H9 (cell line): ENCODE results near the gene TSC22D1. TPM values are rescaled to one million over a fixed set of nuclear protein-coding genes. Genes with fewer than 3 reads are reported as not detected.

Experiments
- DNase-seq: peaks from one replicate; pipeline ENCODE4 v3.0.0-alpha.2; 2017
- H2AFZ ChIP-seq: one replicate; pipeline ENCODE4 v1.6.1; 2013; ENCODE audit warnings: mild to moderate bottlenecking, low read length, control low read depth, moderate library complexity
- H2AK5ac ChIP-seq: 2 replicates; pipeline ENCODE4 v1.6.1; 2013; ENCODE audit warnings: low read length, control low read depth, mixed read lengths; ENCODE audit not compliant: insufficient read length
- H2BK120ac ChIP-seq: one replicate; pipeline ENCODE4 v1.6.1; 2013; ENCODE audit warnings: low read depth, mild to moderate bottlenecking, low read length, control low read depth, inconsistent platforms; ENCODE audit not compliant: poor library complexity, severe bottlenecking
- H2BK12ac ChIP-seq: 2 replicates; pipeline ENCODE4 v1.6.1; 2013; ENCODE audit warnings: low read length, control low read depth, mixed read lengths, low read depth; ENCODE audit not compliant: insufficient read length
- H2BK15ac ChIP-seq: 2 replicates; pipeline ENCODE4 v1.6.1; 2013; ENCODE audit warnings: low read depth, low read length, control low read depth
- H2BK20ac ChIP-seq: one replicate; pipeline ENCODE4 v1.6.1; 2013; ENCODE audit warnings: low read depth, mild to moderate bottlenecking, low read length, control low read depth, inconsistent platforms; ENCODE audit not compliant: poor library complexity, severe bottlenecking
- H2BK5ac ChIP-seq: 2 replicates; pipeline ENCODE4 v1.6.1; 2013; ENCODE audit warnings: low read length, control low read depth, mixed read lengths; ENCODE audit not compliant: insufficient read length
- H3K14ac ChIP-seq: 2 replicates; pipeline ENCODE4 v1.6.1; 2013; ENCODE audit warnings: low read length, control low read depth; ENCODE audit not compliant: insufficient read depth
- H3K18ac ChIP-seq: 2 replicates; pipeline ENCODE4 v1.6.1; 2013; ENCODE audit warnings: low read depth, mild to moderate bottlenecking, mixed read lengths, low read length, control low read depth; ENCODE audit not compliant: insufficient read length
- H3K23ac ChIP-seq: 2 replicates; pipeline ENCODE4 v1.6.1; 2013; ENCODE audit warnings: low read length, control low read depth, mixed read lengths, low read depth; ENCODE audit not compliant: insufficient read length
- H3K23me2 ChIP-seq: 2 replicates; pipeline ENCODE4 v1.6.1; 2013; ENCODE audit warnings: low read depth, mild to moderate bottlenecking, mixed read lengths, low read length, control low read depth; ENCODE audit not compliant: insufficient read length, poor library complexity, severe bottlenecking
- H3K27ac ChIP-seq: 2 replicates; pipeline ENCODE4 v1.5.1; 2013; ENCODE audit warnings: low read length, control low read depth, mixed read lengths, low read depth; ENCODE audit not compliant: insufficient read length
- H3K27me3 ChIP-seq: 2 replicates; pipeline ENCODE4 v1.6.1; 2013; ENCODE audit warnings: low read length, control low read depth, inconsistent platforms; ENCODE audit not compliant: insufficient read depth
- H3K4ac ChIP-seq: 2 replicates; pipeline ENCODE4 v1.6.1; 2013; ENCODE audit warnings: low read depth, mild to moderate bottlenecking, control low read depth, inconsistent platforms, low read length, moderate library complexity
- H3K4me1 ChIP-seq: 2 replicates; pipeline ENCODE4 v1.6.1; 2013; ENCODE audit warnings: low read length, control low read depth, inconsistent platforms; ENCODE audit not compliant: insufficient read depth
- H3K4me2 ChIP-seq: 2 replicates; pipeline ENCODE4 v1.6.1; 2013; ENCODE audit warnings: low read length, control low read depth, mixed read lengths; ENCODE audit not compliant: insufficient read length, insufficient read depth
- H3K56ac ChIP-seq: 2 replicates; pipeline ENCODE4 v1.6.1; 2013; ENCODE audit warnings: low read depth, mild to moderate bottlenecking, mixed read lengths, low read length, control low read depth; ENCODE audit not compliant: insufficient read length
- H3K79me1 ChIP-seq: 2 replicates; pipeline ENCODE4 v1.6.1; 2013; ENCODE audit warnings: low read depth, mild to moderate bottlenecking, moderate library complexity, low read length, control low read depth, inconsistent platforms; ENCODE audit not compliant: insufficient read depth, poor library complexity, severe bottlenecking
- H3K79me2 ChIP-seq: 2 replicates; pipeline ENCODE4 v1.6.1; 2013; ENCODE audit warnings: low read length, control low read depth, inconsistent platforms; ENCODE audit not compliant: insufficient read depth
- H3K9ac ChIP-seq: 2 replicates; pipeline ENCODE4 v1.6.1; 2013; ENCODE audit warnings: low read length, control low read depth, mixed read lengths; ENCODE audit not compliant: insufficient read length; ENCODE audit errors: extremely low read depth
- H3K9me3 ChIP-seq: one replicate; pipeline ENCODE4 v1.6.1; 2013; ENCODE audit warnings: low read depth, low read length, inconsistent platforms; ENCODE audit not compliant: control insufficient read depth
- H3T11ph ChIP-seq: one replicate; pipeline ENCODE4 v1.6.1; 2013; ENCODE audit warnings: mild to moderate bottlenecking, low read length, control low read depth, inconsistent platforms
- H4K20me1 ChIP-seq: one replicate; pipeline ENCODE4 v1.6.1; 2013; ENCODE audit not compliant: control insufficient read depth, insufficient read length, insufficient read depth
- H4K5ac ChIP-seq: 2 replicates; pipeline ENCODE4 v1.6.1; 2013; ENCODE audit warnings: low read depth, mild to moderate bottlenecking, mixed read lengths, low read length, control low read depth; ENCODE audit not compliant: insufficient read length
- H4K8ac ChIP-seq: replicated peaks from 2 replicates; pipeline ENCODE4 v1.6.1; 2013; ENCODE audit warnings: low read length, control low read depth, mixed read lengths, low read depth; ENCODE audit not compliant: insufficient read length
- H4K91ac ChIP-seq: 2 replicates; pipeline ENCODE4 v1.6.1; 2013; ENCODE audit warnings: low read depth, mild to moderate bottlenecking, moderate library complexity, mixed read lengths, low read length, control low read depth; ENCODE audit not compliant: insufficient read length
- H3K27ac Mint-ChIP-seq, 3 experiments: 2 replicates in 2 of 3; 3 replicates in 1 of 3; pipeline ENCODE4 v1.8.0; 2020 to 2021; ENCODE audit warnings: mixed read lengths in 3 of 3, mild to moderate bottlenecking in 1 of 3, moderate library complexity in 1 of 3
- H3K27me3 Mint-ChIP-seq: 2 replicates; pipeline ENCODE4 v1.8.0; 2021; ENCODE audit warnings: low read depth, mild to moderate bottlenecking, moderate library complexity, mixed read lengths
- H3K36me3 Mint-ChIP-seq, 3 experiments: 2 replicates in 2 of 3; 3 replicates in 1 of 3; pipeline ENCODE4 v1.8.0; 2020 to 2021; ENCODE audit warnings: low read depth in 3 of 3, mixed read lengths in 3 of 3; ENCODE audit not compliant: insufficient read depth in 1 of 3
- H3K4me1 Mint-ChIP-seq, 2 experiments: 2 replicates each; pipeline ENCODE4 v1.8.0; 2020; ENCODE audit warnings: mixed read lengths in 2 of 2
- H3K4me3 Mint-ChIP-seq, 2 experiments: 2 replicates in 1 of 2; 3 replicates in 1 of 2; pipeline ENCODE4 v1.8.0; 2020 to 2021; ENCODE audit warnings: mild to moderate bottlenecking in 2 of 2, mixed read lengths in 2 of 2, moderate library complexity in 1 of 2
- H3K9me3 Mint-ChIP-seq, 2 experiments: 2 replicates in 1 of 2; 3 replicates in 1 of 2; pipeline ENCODE4 v1.8.0; 2020; ENCODE audit warnings: mild to moderate bottlenecking in 2 of 2, mixed read lengths in 2 of 2, moderate library complexity in 1 of 2
- CTCF ChIP-seq: fragments of 200-600 bp; sonication (generic); conservative IDR thresholded peaks from 3 replicates; pipeline ENCODE4 v1.8.0; 2021; ENCODE audit warnings: antibody characterized with exemption, mild to moderate bottlenecking
- WGBS: extraction: QIAGEN DNeasy Blood & Tissue Kit; methylation state at CpG from one replicate; pipeline ENCODE4 v1.1.7; 2013; ENCODE audit warnings: missing lambda C conversion rate, low lambda C conversion rate, mixed read lengths; ENCODE audit not compliant: insufficient read length; ENCODE audit errors: extremely low coverage; 5-methylcytosine and 5-hydroxymethylcytosine counted together
- total RNA-seq: library from RNA; stranded (reverse); gene quantifications from 2 replicates; pipeline ENCODE4 v1.2.1, GENCODE V29; 2021

The TSC22D1 gene
- total RNA-seq, 1 experiment from 2014 or later = 76.7 TPM

GRCh38 chr13:44573071-44573470 is 3.1 kb downstream of the TSC22D1 start:
- no peaks in the 10 kb centered on the region for H3K9me3 ChIP-seq
- peak overlapping the region; percentile 92 to 96 for H3K4me3 Mint-ChIP-seq
- H2BK120ac ChIP-seq = no peak overlapping the region
- no peak overlapping the region for H4K8ac ChIP-seq
- peak overlapping the region; percentile 72 for H3K4me2 ChIP-seq
- no peak overlapping the region for H3T11ph ChIP-seq
- peaks cover 20% of the 10 kb centered on the region; the same call in 1 of the 2 replicates for H3K79me2 ChIP-seq
- H3K4me1 ChIP-seq = peaks cover 6% of the 10 kb centered on the region; the same call in 1 of the 2 replicates
- no peak overlapping the region for H3K56ac ChIP-seq
- DNase-seq = peak; percentile 37
- no peaks in the 10 kb centered on the region for H3K79me1 ChIP-seq
- H4K5ac ChIP-seq = no peak overlapping the region
- TF ChIP-seq CTCF = peak; percentile 21; the same call in 2 of the 3 replicates
- no peak overlapping the region for H3K27ac ChIP-seq
- no peaks in the 10 kb centered on the region for H3K27me3 ChIP-seq
- H3K23ac ChIP-seq = no peak overlapping the region
- no peak overlapping the region for H3K18ac ChIP-seq
- H3K4me1 Mint-ChIP-seq = peaks cover 56 to 57% of the 10 kb centered on the region in 2 experiments
- H2AFZ ChIP-seq = no peak overlapping the region
- H4K20me1 ChIP-seq = no peaks in the 10 kb centered on the region
- peaks cover 10% of the 10 kb centered on the region for H3K23me2 ChIP-seq
- H4K91ac ChIP-seq = no peak overlapping the region
- no peak overlapping the region for H3K4ac ChIP-seq
- H2AK5ac ChIP-seq = no peak overlapping the region
- H3K36me3 Mint-ChIP-seq = peaks cover 23 to 38% (median 36%) of the 10 kb centered on the region in 3 experiments
- H3K9ac ChIP-seq = no peak overlapping the region
- H3K27ac Mint-ChIP-seq = no peak overlapping the region; a peak in 1 of 7 replicates
- no peak overlapping the region for H2BK12ac ChIP-seq
- no peak overlapping the region for H3K14ac ChIP-seq
- H2BK5ac ChIP-seq = no peak overlapping the region
- no CpG with 5 or more reads among the region's 7 CpGs for WGBS
- H2BK15ac ChIP-seq = no peak overlapping the region
- no peak overlapping the region for H2BK20ac ChIP-seq
- H3K27me3 Mint-ChIP-seq = no peaks in the 10 kb centered on the region; the same call in 1 of the 2 replicates
- H3K9me3 Mint-ChIP-seq = no peaks in the 10 kb centered on the region; a peak in 1 of 5 replicates
